ENCODE results near the gene AVEN. TPM values are rescaled to one million over a fixed set of nuclear protein-coding genes. Genes with fewer than 3 reads are reported as not detected.

The AVEN gene
- total RNA-seq, 1 donor from 2014 or later, result 51.3 TPM

GRCh38 chr15:33923446-33923845, 115.6 kb downstream of the AVEN start:
- H3K27me3 ChIP-seq (ENCODE audit: control insufficient read depth, insufficient read depth, low read length), result no peaks in the 10 kb centered on the region
- TF ChIP-seq CTCF (IDR thresholded peaks at IDR 0.05; ENCODE audit: insufficient read depth, low read length, severe bottlenecking), result no peak
- DNase-seq (ENCODE audit: low read depth), result no peak
- no peaks in the 10 kb centered on the region for H3K36me3 ChIP-seq (ENCODE audit: control insufficient read depth, insufficient read depth, low read length)
- H3K4me3 ChIP-seq (ENCODE audit: low read depth, low read length), result no peak overlapping the region
- no peak for FAIRE-seq

GRCh38 chr15:33915571-33916407, 123.2 kb downstream of the AVEN start:
- Histone ChIP-seq H3K4me3 (ENCODE audit: low read depth, low read length) (no peak overlapping the region), H3K36me3 (ENCODE audit: control insufficient read depth, insufficient read depth, low read length) (no peaks in the 10 kb centered on the region), H3K27me3 (ENCODE audit: control insufficient read depth, insufficient read depth, low read length) (no peaks in the 10 kb centered on the region)
- FAIRE-seq (no peak), DNase-seq (ENCODE audit: low read depth) (peak; percentile 53)
- no peak for TF ChIP-seq CTCF (IDR thresholded peaks at IDR 0.05; ENCODE audit: insufficient read depth, low read length, severe bottlenecking)

GRCh38 chr15:33913459-33913858, 125.5 kb downstream of the AVEN start:
- DNase-seq (ENCODE audit: low read depth) (peak; percentile 51), FAIRE-seq (no peak)
- no peak for TF ChIP-seq CTCF (IDR thresholded peaks at IDR 0.05; ENCODE audit: insufficient read depth, low read length, severe bottlenecking)
- Histone ChIP-seq H3K4me3 (ENCODE audit: low read depth, low read length) (no peak overlapping the region), H3K36me3 (ENCODE audit: control insufficient read depth, insufficient read depth, low read length) (no peaks in the 10 kb centered on the region), H3K27me3 (ENCODE audit: control insufficient read depth, insufficient read depth, low read length) (no peaks in the 10 kb centered on the region)

GRCh38 chr15:33912326-33912725, 126.7 kb downstream of the AVEN start:
- DNase-seq (ENCODE audit: low read depth) (no peak), FAIRE-seq (no peak)
- TF ChIP-seq CTCF (IDR thresholded peaks at IDR 0.05; ENCODE audit: insufficient read depth, low read length, severe bottlenecking), result no peak
- H3K27me3 ChIP-seq (ENCODE audit: control insufficient read depth, insufficient read depth, low read length), result no peaks in the 10 kb centered on the region
- no peak overlapping the region for H3K4me3 ChIP-seq (ENCODE audit: low read depth, low read length)
- H3K36me3 ChIP-seq (ENCODE audit: control insufficient read depth, insufficient read depth, low read length), result no peaks in the 10 kb centered on the region

GRCh38 chr15:33910741-33911140, 128.3 kb downstream of the AVEN start:
- DNase-seq (ENCODE audit: low read depth) (peak; percentile 59), FAIRE-seq (no peak)
- no peak for TF ChIP-seq CTCF (IDR thresholded peaks at IDR 0.05; ENCODE audit: insufficient read depth, low read length, severe bottlenecking)
- H3K4me3 ChIP-seq (ENCODE audit: low read depth, low read length), result no peak overlapping the region
- no peaks in the 10 kb centered on the region for H3K27me3 ChIP-seq (ENCODE audit: control insufficient read depth, insufficient read depth, low read length)
- H3K36me3 ChIP-seq (ENCODE audit: control insufficient read depth, insufficient read depth, low read length), result no peaks in the 10 kb centered on the region

GRCh38 chr15:33908406-33908805, 130.6 kb downstream of the AVEN start:
- no peak for FAIRE-seq
- peak; percentile 66 for DNase-seq (ENCODE audit: low read depth)
- no peak for TF ChIP-seq CTCF (IDR thresholded peaks at IDR 0.05; ENCODE audit: insufficient read depth, low read length, severe bottlenecking)

More at GRCh38 chr15:33908406-33908805, 130.6 kb downstream of the AVEN start:
- Histone ChIP-seq H3K27me3 (ENCODE audit: control insufficient read depth, insufficient read depth, low read length) (no peaks in the 10 kb centered on the region), H3K4me3 (ENCODE audit: low read depth, low read length) (no peak overlapping the region), H3K36me3 (ENCODE audit: control insufficient read depth, insufficient read depth, low read length) (no peaks in the 10 kb centered on the region)

Data from bronchial epithelial cell (primary cell).